Activated B cell treated with CpG ODN at 0.5 μM for 24 hours (primary cell): Measurements from ENCODE around the gene POLN. TPM values are rescaled to one million over a fixed set of nuclear protein-coding genes. Genes with fewer than 3 reads are reported as not detected.
A peak's percentile ranks its signal among the peaks of the same experiment; 100 is the strongest.

Experiments
- ATAC-seq: fragments of 200-7000 bp; cut with Tn5 transposase; one replicate; pipeline ENCODE4 v1.10.0; 2021; ENCODE audit warnings: low read depth, mild to moderate bottlenecking, moderate library complexity
- CTCF ChIA-PET: fragments of 350-600 bp; sonication (Branson Sonifier 250); formaldehyde crosslinking; loops from one replicate; lab custom pipeline; 2021; ENCODE audit warnings: antibody characterized with exemption; lab: Charles Lee
- POLR2A ChIA-PET: fragments of 350-600 bp; sonication (Branson Sonifier 250); formaldehyde crosslinking; loops from one replicate; lab custom pipeline; 2021; ENCODE audit warnings: antibody characterized with exemption; lab: Charles Lee
- DNase-seq: peaks from one replicate; pipeline ENCODE4 v3.0.0; 2022
- H3K27ac Mint-ChIP-seq: one replicate; pipeline ENCODE4 v1.8.0; 2020; ENCODE audit warnings: mixed read lengths
- H3K27me3 Mint-ChIP-seq: one replicate; pipeline ENCODE4 v1.8.0; 2021; ENCODE audit warnings: mixed read lengths
- H3K36me3 Mint-ChIP-seq: one replicate; pipeline ENCODE4 v1.8.0; 2021; ENCODE audit warnings: low read depth, mixed read lengths
- H3K4me1 Mint-ChIP-seq: one replicate; pipeline ENCODE4 v1.8.0; 2021; ENCODE audit warnings: mixed read lengths
- H3K4me3 Mint-ChIP-seq: one replicate; pipeline ENCODE4 v1.8.0; 2020; ENCODE audit warnings: mild to moderate bottlenecking, mixed read lengths
- H3K9me3 Mint-ChIP-seq: one replicate; pipeline ENCODE4 v1.8.0; 2020; ENCODE audit warnings: mixed read lengths
- CTCF ChIP-seq: fragments of 200-600 bp; IDR thresholded peaks from one replicate; pipeline ENCODE4 v1.8.0; 2022; ENCODE audit warnings: antibody characterized with exemption, mild to moderate bottlenecking
- intact Hi-C: fragments of 100-400 bp; cut with micrococcal nuclease; formaldehyde crosslinking; loops from one replicate; pipeline ENCODE4 v1.15.1; 2024
- total RNA-seq: library from RNA; stranded (reverse); gene quantifications from 2 replicates; pipeline ENCODE4 v1.2.3, GENCODE V29; 2022

Gene POLN
- total RNA-seq, 1 donor from 2014 or later = 1.4 TPM

GRCh38 chr4:2060611-2061185 is 181.2 kb downstream of the POLN start:
- TF ChIP-seq CTCF = no peak
- Mint-ChIP-seq H3K4me1 (peaks cover 2% of the 10 kb centered on the region), H3K27ac (no peak overlapping the region), H3K9me3 (no peaks in the 10 kb centered on the region), H3K4me3 (no peak overlapping the region), H3K27me3 (peaks cover 22% of the 10 kb centered on the region), H3K36me3 (no peaks in the 10 kb centered on the region)
- CTCF ChIA-PET = no interaction called here
- ATAC-seq = no peak
- intact Hi-C loops = no loop called here
- no peak for DNase-seq
- POLR2A ChIA-PET = interaction anchor here (0.7 kb wide), 1 partner anchor 682 kb away, joined by 3 read pairs; no protein-coding TSS in a partner anchor

GRCh38 chr4:2059726-2060602 is 182.0 kb downstream of the POLN start:
- ChIA-PET POLR2A (interaction anchor here (0.7 kb wide), 1 partner anchor 682 kb away, joined by 3 read pairs; no protein-coding TSS in a partner anchor), CTCF (no interaction called here)
- intact Hi-C loops = loop anchor here (2.0 kb wide), 1 partner anchor 19 kb away; a partner anchor contains a TSS
- H3K36me3 Mint-ChIP-seq = no peaks in the 10 kb centered on the region
- H3K9me3 Mint-ChIP-seq = no peaks in the 10 kb centered on the region
- no peak for DNase-seq
- TF ChIP-seq CTCF = no peak
- H3K4me1 Mint-ChIP-seq = peaks cover 2% of the 10 kb centered on the region
- no peak overlapping the region for H3K27ac Mint-ChIP-seq
- peaks cover 25% of the 10 kb centered on the region for H3K27me3 Mint-ChIP-seq
- H3K4me3 Mint-ChIP-seq = peak overlapping the region; percentile 24
- no peak for ATAC-seq

- intact Hi-C loops = loop anchor here (2.0 kb wide), 1 partner anchor 18 kb away; a partner anchor contains a TSS
- ChIA-PET POLR2A (no interaction called here), CTCF (no interaction called here)
- Mint-ChIP-seq H3K4me1 (peaks cover 2% of the 10 kb centered on the region), H3K36me3 (no peaks in the 10 kb centered on the region), H3K27ac (no peak within 1 kb of the TSS), H3K27me3 (peaks cover 27% of the 10 kb centered on the region), H3K9me3 (no peaks in the 10 kb centered on the region), H3K4me3 (peak within 1 kb of the TSS; percentile 52)
- no peak for TF ChIP-seq CTCF
- no peak for DNase-seq
- ATAC-seq = peak; percentile 59
Observed at GRCh38 chr4:2059046-2059725, 182.7 kb downstream of the POLN start, which contains the start of gene NAT8L. TSS of gene NAT8L (plus strand) at chr4:2059327. CDS start at chr4:2059512, 185 bp downstream.

- H3K4me3 Mint-ChIP-seq = peak overlapping the region; percentile 35
- POLR2A ChIA-PET = no interaction called here
- peaks cover 2% of the 10 kb centered on the region for H3K4me1 Mint-ChIP-seq
- H3K36me3 Mint-ChIP-seq = no peaks in the 10 kb centered on the region
- intact Hi-C loops = loop anchor here (2.0 kb wide), 1 partner anchor 18 kb away; a partner anchor contains a TSS
- H3K27me3 Mint-ChIP-seq = peaks cover 29% of the 10 kb centered on the region
- CTCF ChIA-PET = no interaction called here
- H3K27ac Mint-ChIP-seq = no peak overlapping the region
- DNase-seq (no peak), ATAC-seq (peak; percentile 39)
- TF ChIP-seq CTCF = no peak
- no peaks in the 10 kb centered on the region for H3K9me3 Mint-ChIP-seq
Observed at GRCh38 chr4:2058264-2059045, 183.5 kb downstream of the POLN start.
